ENCODE results near the gene NDUFC2. TPM values are rescaled to one million over a fixed set of nuclear protein-coding genes. Genes with fewer than 3 reads are reported as not detected.
"Not testable (repeated sequence)": the region's sequence is repeated elsewhere in the genome, so short reads cannot be mapped to it uniquely, and the experiment has no call there.

NDUFC2 gene
- total RNA-seq, 6 experiments from 2014 or later: 330 to 476 (median 410) TPM

- no peak for TF ChIP-seq CTCF (IDR thresholded peaks at IDR 0.05)
- H3K27ac Mint-ChIP-seq: no peak overlapping the region
Observed at GRCh38 chr11:78062671-78063070, 17.0 kb downstream of the NDUFC2 start.

GRCh38 chr11:78061921-78062311 is 17.7 kb downstream of the NDUFC2 start:
- Mint-ChIP-seq H3K27me3 (ENCODE audit: insufficient read depth) (no peaks in the 10 kb centered on the region; the same call in 1 of the 2 replicates), H3K27ac (no peak overlapping the region), H3K4me1 (ENCODE audit: low read depth) (peaks cover 10% of the 10 kb centered on the region; the same call in 1 of the 2 replicates), H3K36me3 (ENCODE audit: low read depth) (no peaks in the 10 kb centered on the region), H3K4me3 (no peak overlapping the region), H3K9me3 (no peaks in the 10 kb centered on the region)
- no peak for DNase-seq
- TF ChIP-seq CTCF (IDR thresholded peaks at IDR 0.05): no peak

More at GRCh38 chr11:78062671-78063070, 17.0 kb downstream of the NDUFC2 start:
- Mint-ChIP-seq H3K4me1 (ENCODE audit: low read depth) (peaks cover 10% of the 10 kb centered on the region; the same call in 1 of the 2 replicates), H3K27me3 (ENCODE audit: insufficient read depth) (no peaks in the 10 kb centered on the region; the same call in none of the 2 replicates), H3K4me3 (no peak overlapping the region), H3K9me3 (no peaks in the 10 kb centered on the region), H3K36me3 (ENCODE audit: low read depth) (peaks cover 6% of the 10 kb centered on the region)
- DNase-seq: no peak

- peaks cover 10% of the 10 kb centered on the region; the same call in 1 of the 2 replicates for H3K4me1 Mint-ChIP-seq (ENCODE audit: low read depth)
- no peak overlapping the region for H3K4me3 Mint-ChIP-seq
Observed at GRCh38 chr11:78061088-78061920, 18.4 kb downstream of the NDUFC2 start.

GRCh38 chr11:78060533-78060932 is 19.1 kb downstream of the NDUFC2 start:
- no peak overlapping the region for H3K4me3 Mint-ChIP-seq
- no peak overlapping the region for H3K27ac Mint-ChIP-seq
- no peak for TF ChIP-seq CTCF (IDR thresholded peaks at IDR 0.05)
- no peaks in the 10 kb centered on the region for H3K36me3 Mint-ChIP-seq (ENCODE audit: low read depth)
- H3K9me3 Mint-ChIP-seq: no peaks in the 10 kb centered on the region
- no peaks in the 10 kb centered on the region; the same call in 1 of the 2 replicates for H3K27me3 Mint-ChIP-seq (ENCODE audit: insufficient read depth)
- H3K4me1 Mint-ChIP-seq (ENCODE audit: low read depth): peaks cover 5% of the 10 kb centered on the region; the same call in 1 of the 2 replicates
- no peak for DNase-seq

More at GRCh38 chr11:78061088-78061920, 18.4 kb downstream of the NDUFC2 start:
- DNase-seq: no peak
- Mint-ChIP-seq H3K36me3 (ENCODE audit: low read depth) (no peaks in the 10 kb centered on the region), H3K27ac (no peak overlapping the region), H3K27me3 (ENCODE audit: insufficient read depth) (no peaks in the 10 kb centered on the region; the same call in 1 of the 2 replicates), H3K9me3 (no peaks in the 10 kb centered on the region)
- TF ChIP-seq CTCF (IDR thresholded peaks at IDR 0.05): no peak

GRCh38 chr11:78059749-78060328 is 19.8 kb downstream of the NDUFC2 start:
- not testable (repeated sequence) for H3K36me3 Mint-ChIP-seq (ENCODE audit: low read depth); DNase-seq; H3K4me1 Mint-ChIP-seq (ENCODE audit: low read depth); H3K27me3 Mint-ChIP-seq (ENCODE audit: insufficient read depth); H3K9me3 Mint-ChIP-seq; H3K27ac Mint-ChIP-seq; H3K4me3 Mint-ChIP-seq

All from HFFc6 (cell line).